PC-3 (cell line): ENCODE data around the gene B4GALNT4. TPM values are rescaled to one million over a fixed set of nuclear protein-coding genes. Genes with fewer than 3 reads are reported as not detected.

Experiments
- ATAC-seq: fragments of 200-7000 bp; cut with Tn5 transposase; 2 replicates; pipeline ENCODE4 v1.9.1; 2020; ENCODE audit warnings: mild to moderate bottlenecking, moderate library complexity
- BruUV-seq: library from RNA; stranded (reverse); fragments of 400-500 nt; replicated peaks from 2 replicates; lab custom pipeline; 2021; lab: Mats Ljungman, UMichigan
- CTCF ChIA-PET: fragments of 300-600 bp; sonication (Branson Sonifier 250); formaldehyde crosslinking; loops from one replicate; lab custom pipeline; 2022; ENCODE audit warnings: antibody characterized with exemption; lab: Charles Lee
- POLR2A ChIA-PET: fragments of 300-600 bp; sonication (Branson Sonifier 250); formaldehyde crosslinking; loops from one replicate; lab custom pipeline; 2022; ENCODE audit warnings: antibody characterized with exemption; ENCODE audit not compliant: unreplicated experiment; lab: Charles Lee
- DNase-seq: peaks from one replicate; pipeline ENCODE4 v3.0.0-alpha.2; 2015
- H2AFZ ChIP-seq: fragments of 300-600 bp; sonication (generic); 2 replicates; pipeline ENCODE4 v1.6.0; 2016; ENCODE audit warnings: antibody characterized with exemption, low read length
- H3F3A ChIP-seq: fragments of 300-600 bp; sonication (generic); one replicate; pipeline ENCODE4 v1.6.0; 2017; ENCODE audit warnings: antibody characterized with exemption, low read length, control low read depth, mild to moderate bottlenecking; ENCODE audit not compliant: unreplicated experiment
- H3K27ac ChIP-seq: fragments of 300-600 bp; sonication (generic); 2 replicates; pipeline ENCODE4 v1.5.1; 2016; ENCODE audit warnings: mild to moderate bottlenecking, low read length
- H3K27me3 ChIP-seq: fragments of 300-600 bp; sonication (generic); 2 replicates; pipeline ENCODE4 v1.6.1; 2016; ENCODE audit warnings: low read length, mixed read lengths
- H3K36me3 ChIP-seq: fragments of 300-600 bp; sonication (generic); 2 replicates; pipeline ENCODE4 v1.6.1; 2016; ENCODE audit warnings: low read depth, mixed run types, low read length, mixed read lengths
- H3K4me1 ChIP-seq: fragments of 300-600 bp; sonication (generic); 2 replicates; pipeline ENCODE4 v1.5.1; 2016; ENCODE audit warnings: low read length; ENCODE audit not compliant: insufficient read depth
- H3K4me2 ChIP-seq: fragments of 300-600 bp; sonication (generic); 2 replicates; pipeline ENCODE4 v1.6.0; 2016; ENCODE audit warnings: low read length
- H3K4me3 ChIP-seq: fragments of 300-600 bp; sonication (generic); 2 replicates; pipeline ENCODE4 v1.5.1; 2016; ENCODE audit warnings: mild to moderate bottlenecking, low read length, mixed read lengths
- H3K79me2 ChIP-seq: fragments of 300-600 bp; sonication (generic); 2 replicates; pipeline ENCODE4 v1.6.1; 2017; ENCODE audit warnings: low read length, mixed read lengths
- H3K9ac ChIP-seq: fragments of 300-600 bp; sonication (generic); 2 replicates; pipeline ENCODE4 v1.6.0; 2016; ENCODE audit warnings: mild to moderate bottlenecking, low read length
- H3K9me2 ChIP-seq: fragments of 300-600 bp; sonication (generic); replicated peaks from 2 replicates; pipeline ENCODE4 v1.6.1; 2016; ENCODE audit warnings: mixed run types, low read length, mixed read lengths
- H3K9me3 ChIP-seq: fragments of 300-600 bp; sonication (generic); 2 replicates; pipeline ENCODE4 v1.6.1; 2016; ENCODE audit warnings: low read length, mixed read lengths
- H4K20me1 ChIP-seq: fragments of 300-600 bp; sonication (generic); 2 replicates; pipeline ENCODE4 v1.6.1; 2016; ENCODE audit warnings: low read length, mixed read lengths
- EZH2 ChIP-seq: fragments of 300-600 bp; sonication (generic); IDR thresholded peaks from one replicate; pipeline ENCODE4 v1.6.1; 2017; ENCODE audit warnings: antibody characterized with exemption, mild to moderate bottlenecking, low read length; ENCODE audit not compliant: unreplicated experiment
- EZH2phosphoT487 ChIP-seq: fragments of 300-600 bp; sonication (generic); IDR thresholded peaks from 2 replicates; pipeline ENCODE4 v1.6.1; 2018; ENCODE audit warnings: mild to moderate bottlenecking, antibody characterized with exemption, low read length, borderline replicate concordance
- intact Hi-C: fragments of 100-400 bp; cut with micrococcal nuclease; formaldehyde crosslinking; loops from 2 replicates; pipeline ENCODE4 v1.9.0; 2023
- total RNA-seq: library from RNA; depleted of rRNA; stranded (reverse); fragments of >200 nt; gene quantifications from 2 replicates; pipeline ENCODE4 v1.2.3, GENCODE V29; 2014
- TF ChIP-seq, protein P1 (sequence below): fragments of 300-600 bp; sonication (generic); conservative IDR thresholded peaks from 2 replicates; pipeline ENCODE4 v1.5.1; 2017; ENCODE audit warnings: antibody characterized with exemption, low read depth, mild to moderate bottlenecking, low read length

B4GALNT4 gene
- total RNA-seq, 1 experiment from 2014 or later = 52.9 TPM

DNA sequence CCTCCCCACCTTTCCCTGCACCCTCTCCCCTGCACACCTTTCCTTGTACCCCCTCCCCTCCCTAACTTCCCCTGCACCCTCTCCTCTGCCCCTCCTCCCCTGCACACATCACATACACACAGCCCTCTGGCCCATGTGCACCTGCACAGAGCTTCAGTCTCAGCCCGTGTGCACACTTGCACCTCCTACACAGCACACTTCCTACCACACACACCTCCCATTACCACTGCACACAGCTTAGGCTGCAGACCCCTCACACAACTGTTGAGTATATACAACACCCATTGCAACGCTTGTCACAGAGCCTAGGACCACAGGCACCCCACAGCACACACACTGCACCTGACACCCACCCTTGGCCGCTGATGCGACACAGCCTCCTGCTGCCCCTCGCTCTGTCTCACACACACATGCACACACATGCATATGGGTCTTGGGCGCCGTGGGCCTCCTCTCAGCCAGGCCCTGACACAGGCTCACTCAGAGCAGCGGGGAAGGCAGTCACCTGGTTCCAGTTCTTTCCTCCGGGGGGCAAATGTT is 45.1 kb downstream of the B4GALNT4 start:
- no peak overlapping the region for H3K9ac ChIP-seq
- ATAC-seq = no peak
- TF ChIP-seq, protein P1, sequence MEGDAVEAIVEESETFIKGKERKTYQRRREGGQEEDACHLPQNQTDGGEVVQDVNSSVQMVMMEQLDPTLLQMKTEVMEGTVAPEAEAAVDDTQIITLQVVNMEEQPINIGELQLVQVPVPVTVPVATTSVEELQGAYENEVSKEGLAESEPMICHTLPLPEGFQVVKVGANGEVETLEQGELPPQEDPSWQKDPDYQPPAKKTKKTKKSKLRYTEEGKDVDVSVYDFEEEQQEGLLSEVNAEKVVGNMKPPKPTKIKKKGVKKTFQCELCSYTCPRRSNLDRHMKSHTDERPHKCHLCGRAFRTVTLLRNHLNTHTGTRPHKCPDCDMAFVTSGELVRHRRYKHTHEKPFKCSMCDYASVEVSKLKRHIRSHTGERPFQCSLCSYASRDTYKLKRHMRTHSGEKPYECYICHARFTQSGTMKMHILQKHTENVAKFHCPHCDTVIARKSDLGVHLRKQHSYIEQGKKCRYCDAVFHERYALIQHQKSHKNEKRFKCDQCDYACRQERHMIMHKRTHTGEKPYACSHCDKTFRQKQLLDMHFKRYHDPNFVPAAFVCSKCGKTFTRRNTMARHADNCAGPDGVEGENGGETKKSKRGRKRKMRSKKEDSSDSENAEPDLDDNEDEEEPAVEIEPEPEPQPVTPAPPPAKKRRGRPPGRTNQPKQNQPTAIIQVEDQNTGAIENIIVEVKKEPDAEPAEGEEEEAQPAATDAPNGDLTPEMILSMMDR = no peak
- no peak for TF ChIP-seq EZH2phosphoT487
- peak overlapping the region; percentile 62 for H3K4me3 ChIP-seq
- BruUV-seq = no TSS peak
- ChIA-PET CTCF (no interaction called here), POLR2A (interaction anchor here (0.6 kb wide), 1 partner anchor 41 kb away, joined by 3 read pairs; no protein-coding TSS in a partner anchor)
- H3K4me2 ChIP-seq = peak overlapping the region; percentile 98
- H2AFZ ChIP-seq = no peak overlapping the region
- no peak for DNase-seq
- H4K20me1 ChIP-seq = no peaks in the 10 kb centered on the region
- H3K79me2 ChIP-seq = peaks cover 25% of the 10 kb centered on the region
- H3K9me3 ChIP-seq = no peaks in the 10 kb centered on the region
- intact Hi-C loops = loop anchor here (2.0 kb wide), 1 partner anchor 34 kb away; no protein-coding TSS in a partner anchor
- no peaks in the 10 kb centered on the region for H3F3A ChIP-seq
- H3K27ac ChIP-seq = no peak overlapping the region
- H3K4me1 ChIP-seq = peaks cover 27% of the 10 kb centered on the region
- no peaks in the 10 kb centered on the region for H3K27me3 ChIP-seq
- H3K9me2 ChIP-seq = no peaks in the 10 kb centered on the region
- no peaks in the 10 kb centered on the region for H3K36me3 ChIP-seq

DNA sequence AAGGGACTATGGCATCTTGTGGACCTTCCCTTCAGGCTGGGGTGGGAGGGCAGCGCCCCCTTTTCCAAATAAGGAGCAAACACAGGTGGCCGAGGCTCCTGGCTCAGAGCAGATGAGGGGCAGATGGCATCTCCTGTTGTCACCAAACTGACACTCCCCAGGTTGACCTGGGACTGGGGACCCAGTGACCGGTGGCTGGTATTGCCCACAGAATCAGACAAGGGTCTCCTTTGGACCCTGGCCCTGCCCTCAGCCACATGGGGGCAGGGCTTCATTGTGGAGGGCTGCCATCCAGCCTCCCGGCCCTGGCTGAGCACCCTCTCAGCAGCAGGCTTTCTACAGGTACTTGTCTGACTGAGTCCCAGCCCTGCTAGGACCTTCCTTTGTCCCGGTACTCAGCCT is 46.3 kb downstream of the B4GALNT4 start:
- H3F3A ChIP-seq = no peaks in the 10 kb centered on the region
- CTCF ChIA-PET = interaction anchor here (1.5 kb wide), 1 partner anchor 33 kb away, joined by 8 read pairs; no protein-coding TSS in a partner anchor
- POLR2A ChIA-PET = no interaction called here
- intact Hi-C loops = loop anchor here (2.0 kb wide), 1 partner anchor 33 kb away; no protein-coding TSS in a partner anchor
- peaks cover 25% of the 10 kb centered on the region for H3K79me2 ChIP-seq
- H3K27me3 ChIP-seq = no peaks in the 10 kb centered on the region
- H3K9me2 ChIP-seq = no peaks in the 10 kb centered on the region
- peak overlapping the region; percentile 98 for H3K4me2 ChIP-seq
- no peak overlapping the region for H3K9ac ChIP-seq
- DNase-seq (no peak), ATAC-seq (no peak)
- H3K4me1 ChIP-seq = peaks cover 27% of the 10 kb centered on the region
- no peak for TF ChIP-seq EZH2
- TF ChIP-seq, protein P1 = peak; percentile 21; the same call in 1 of the 2 replicates
- no peak for TF ChIP-seq EZH2phosphoT487
- no peaks in the 10 kb centered on the region for H4K20me1 ChIP-seq
- no peak overlapping the region for H2AFZ ChIP-seq
- BruUV-seq = no TSS peak
- no peaks in the 10 kb centered on the region for H3K9me3 ChIP-seq
- no peaks in the 10 kb centered on the region for H3K36me3 ChIP-seq
- H3K27ac ChIP-seq = no peak overlapping the region
- H3K4me3 ChIP-seq = peak overlapping the region; percentile 80

DNA sequence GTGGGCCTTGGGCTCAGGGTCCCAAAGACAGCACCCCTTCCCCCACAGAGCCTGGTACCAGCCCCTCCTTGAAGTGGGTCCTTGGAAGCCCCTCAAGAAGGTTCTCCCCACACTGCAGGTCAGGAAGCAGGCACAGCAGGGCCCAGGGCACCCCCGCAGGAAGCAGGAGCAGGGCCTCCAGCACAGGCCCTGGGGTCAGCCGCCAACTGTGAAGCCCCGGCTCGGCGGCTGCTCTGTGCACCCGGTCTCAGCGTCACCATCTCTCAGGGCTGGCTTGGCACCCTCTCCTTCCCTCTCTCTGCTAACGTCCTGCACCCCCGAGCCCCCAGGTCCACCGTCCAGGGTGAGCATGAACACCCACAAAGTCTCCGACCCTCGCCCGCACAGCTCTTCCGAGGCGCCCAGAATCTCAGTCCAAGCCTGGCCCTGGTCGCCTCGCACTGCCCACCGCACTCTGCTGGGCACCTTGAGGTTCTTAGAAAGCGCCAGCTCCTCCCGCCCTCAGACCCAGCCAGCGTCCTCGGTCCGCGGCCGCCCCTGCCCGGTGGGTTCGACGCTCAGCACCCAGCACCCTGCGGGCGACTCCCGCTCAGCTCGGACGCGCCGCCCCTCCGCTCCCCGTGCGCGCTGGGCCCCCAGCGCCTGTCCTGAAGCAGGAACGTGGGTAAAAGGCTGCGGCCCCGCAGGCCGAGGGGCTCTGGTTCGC is 46.9 kb downstream of the B4GALNT4 start:
- H3K36me3 ChIP-seq = no peaks in the 10 kb centered on the region
- peak overlapping the region; percentile 56 for H3K9ac ChIP-seq
- POLR2A ChIA-PET = no interaction called here
- H3K4me2 ChIP-seq = peak overlapping the region; percentile 98
- H3K4me3 ChIP-seq = peak overlapping the region; percentile 80
- H3K9me2 ChIP-seq = no peaks in the 10 kb centered on the region
- TF ChIP-seq, protein P1 = no peak
- TF ChIP-seq EZH2phosphoT487 (no peak), EZH2 (no peak)
- intact Hi-C loops = no loop called here
- H3K79me2 ChIP-seq = peaks cover 25% of the 10 kb centered on the region
- H3K27ac ChIP-seq = no peak overlapping the region
- H3K9me3 ChIP-seq = no peaks in the 10 kb centered on the region
- DNase-seq (no peak), ATAC-seq (peak; percentile 13)
- H3F3A ChIP-seq = no peaks in the 10 kb centered on the region
- H3K4me1 ChIP-seq = peaks cover 27% of the 10 kb centered on the region
- CTCF ChIA-PET = interaction anchor here (1.5 kb wide), 1 partner anchor 32 kb away, joined by 8 read pairs; no protein-coding TSS in a partner anchor
- no TSS peak for BruUV-seq
- H3K27me3 ChIP-seq = no peaks in the 10 kb centered on the region
- no peaks in the 10 kb centered on the region for H4K20me1 ChIP-seq
- H2AFZ ChIP-seq = peak overlapping the region; percentile 82
